GM23338 (cell line): Measurements from ENCODE around the gene ESRRA. TPM values are rescaled to one million over a fixed set of nuclear protein-coding genes. Genes with fewer than 3 reads are reported as not detected.

ENCODE experiments used
- ATAC-seq: fragments of 200-7000 bp; cut with Tn5 transposase; 3 replicates; pipeline ENCODE4 v1.9.1; 2020
- DNase-seq: peaks from one replicate; pipeline ENCODE4 v3.0.0-alpha.2; 2015; ENCODE audit warnings: low spot score
- H2AFZ ChIP-seq: fragments of 200-600 bp; sonication (generic); 2 replicates; pipeline ENCODE4 v1.8.0; 2016; ENCODE audit warnings: antibody characterized with exemption, mild to moderate bottlenecking, moderate library complexity
- H3F3A ChIP-seq: fragments of 200-600 bp; sonication (generic); replicated peaks from 2 replicates; pipeline ENCODE4 v1.8.0; 2017; ENCODE audit warnings: antibody characterized with exemption, mixed run types, low read depth
- H3K27ac ChIP-seq: fragments of 200-600 bp; sonication (generic); 2 replicates; pipeline ENCODE4 v1.6.1; 2016; ENCODE audit warnings: low read depth
- H3K27me3 ChIP-seq: fragments of 200-600 bp; sonication (generic); 2 replicates; pipeline ENCODE4 v1.8.0; 2016; ENCODE audit warnings: mild to moderate bottlenecking, mixed run types, moderate library complexity; ENCODE audit not compliant: insufficient read depth
- H3K36me3 ChIP-seq: fragments of 200-600 bp; sonication (generic); 2 replicates; pipeline ENCODE4 v1.8.0; 2016; ENCODE audit warnings: mild to moderate bottlenecking; ENCODE audit not compliant: insufficient read depth
- H3K4me1 ChIP-seq: fragments of 200-600 bp; sonication (generic); 2 replicates; pipeline ENCODE4 v1.8.0; 2016; ENCODE audit warnings: mild to moderate bottlenecking, moderate library complexity; ENCODE audit not compliant: insufficient read depth
- H3K4me2 ChIP-seq: fragments of 200-600 bp; sonication (generic); 2 replicates; pipeline ENCODE4 v1.7.1; 2017; ENCODE audit warnings: mixed run types
- H3K4me3 ChIP-seq: fragments of 200-600 bp; sonication (generic); 2 replicates; pipeline ENCODE4 v1.6.1; 2016; ENCODE audit warnings: mixed run types
- H3K79me2 ChIP-seq: fragments of 200-600 bp; sonication (generic); replicated peaks from 2 replicates; pipeline ENCODE4 v1.8.0; 2017; ENCODE audit warnings: mild to moderate bottlenecking; ENCODE audit not compliant: insufficient read depth
- H3K9me2 ChIP-seq: fragments of 200-600 bp; sonication (generic); 2 replicates; pipeline ENCODE4 v1.8.0; 2017; ENCODE audit not compliant: insufficient read depth
- H4K20me1 ChIP-seq: fragments of 200-600 bp; sonication (generic); replicated peaks from 2 replicates; pipeline ENCODE4 v1.8.0; 2017; ENCODE audit warnings: mild to moderate bottlenecking; ENCODE audit not compliant: insufficient read depth
- H3K27ac Mint-ChIP-seq: 2 replicates; pipeline ENCODE4 v1.8.0; 2020; ENCODE audit warnings: inconsistent platforms, mild to moderate bottlenecking, moderate library complexity, mixed read lengths
- H3K27me3 Mint-ChIP-seq: 3 replicates; pipeline ENCODE4 v1.8.0; 2022; ENCODE audit warnings: low read depth, mild to moderate bottlenecking, moderate library complexity, mixed read lengths, inconsistent platforms; ENCODE audit not compliant: insufficient read depth, poor library complexity
- H3K36me3 Mint-ChIP-seq: 3 replicates; pipeline ENCODE4 v1.8.0; 2021; ENCODE audit warnings: low read depth, mild to moderate bottlenecking, inconsistent platforms, moderate library complexity, mixed read lengths
- H3K4me1 Mint-ChIP-seq: 3 replicates; pipeline ENCODE4 v1.8.0; 2020; ENCODE audit warnings: mild to moderate bottlenecking, inconsistent platforms, mixed read lengths
- H3K4me3 Mint-ChIP-seq: 3 replicates; pipeline ENCODE4 v1.8.0; 2021; ENCODE audit warnings: moderate library complexity, mild to moderate bottlenecking, inconsistent platforms, mixed read lengths
- H3K9me3 Mint-ChIP-seq: 3 replicates; pipeline ENCODE4 v1.8.0; 2020; ENCODE audit warnings: moderate library complexity, mild to moderate bottlenecking, inconsistent platforms, mixed read lengths
- CREB1 ChIP-seq: fragments of 250-450 bp; sonication (Bioruptor Pico); IDR thresholded peaks from 2 replicates; pipeline ENCODE4 v1.5.0; 2020; ENCODE audit warnings: low read depth, mild to moderate bottlenecking, moderate library complexity
- ETS1 ChIP-seq: IDR thresholded peaks from 2 replicates; pipeline ENCODE4 v1.6.1; 2016; ENCODE audit warnings: antibody characterized with exemption
- EZH2 ChIP-seq: fragments of 200-600 bp; sonication (generic); IDR thresholded peaks from one replicate; pipeline ENCODE4 v1.8.0; 2017; ENCODE audit warnings: antibody characterized with exemption, mild to moderate bottlenecking, low read depth; ENCODE audit not compliant: unreplicated experiment
- EZH2phosphoT487 ChIP-seq: fragments of 200-600 bp; sonication (generic); IDR thresholded peaks from one replicate; pipeline ENCODE4 v1.8.1; 2018; ENCODE audit warnings: antibody characterized with exemption; ENCODE audit not compliant: unreplicated experiment
- JUNB ChIP-seq: IDR thresholded peaks from one replicate; pipeline ENCODE4 v1.6.1; 2016; ENCODE audit warnings: antibody characterized with exemption; ENCODE audit not compliant: unreplicated experiment
- NANOG ChIP-seq: IDR thresholded peaks from 2 replicates; pipeline ENCODE4 v1.6.1; 2016; ENCODE audit warnings: antibody characterized with exemption, borderline replicate concordance
- POLR2AphosphoS5 ChIP-seq: IDR thresholded peaks from 2 replicates; pipeline ENCODE4 v1.6.1; 2016; ENCODE audit warnings: antibody characterized with exemption, low read depth
- REST ChIP-seq: IDR thresholded peaks from one replicate; pipeline ENCODE4 v1.6.1; 2018; ENCODE audit warnings: antibody characterized with exemption; ENCODE audit not compliant: unreplicated experiment
- STAT1 ChIP-seq: IDR thresholded peaks from one replicate; pipeline ENCODE4 v1.6.1; 2016; ENCODE audit warnings: antibody characterized with exemption; ENCODE audit not compliant: unreplicated experiment
- ZNF114 ChIP-seq: fragments of 250-450 bp; sonication (Bioruptor Pico); IDR thresholded peaks from 2 replicates; pipeline ENCODE4 v1.5.0; 2020; ENCODE audit warnings: mild to moderate bottlenecking, moderate library complexity
- ZNF331 ChIP-seq: fragments of 250-450 bp; sonication (Bioruptor Pico); IDR thresholded peaks from 2 replicates; pipeline ENCODE4 v1.5.0; 2020; ENCODE audit warnings: low read depth, mild to moderate bottlenecking, moderate library complexity
- polyA plus RNA-seq: library from polyadenylated mRNA; unstranded; fragments of >200 nt; fragmentation: Nextera tagmentation; extraction: Ambion mirVana; gene quantifications from 2 replicates; pipeline ENCODE4 v1.2.1, GENCODE V29; 2016
- total RNA-seq: library from RNA; depleted of rRNA; stranded (reverse); fragments of >200 nt; shearing (Covaris generic); gene quantifications from 2 replicates; pipeline ENCODE4 v1.2.3, GENCODE V29; 2014
- TF ChIP-seq, protein P1 (sequence below), 2 experiments: fragments of 200-600 bp in 1 of 2; sonication (generic) in 1 of 2; conservative IDR thresholded peaks; 2 replicates each; pipeline versions ENCODE4 v1.5.1 to v1.6.1; 2016 to 2017; ENCODE audit warnings: antibody characterized with exemption in 2 of 2, low read depth in 2 of 2, mild to moderate bottlenecking in 2 of 2, moderate library complexity in 1 of 2
- TF ChIP-seq, protein P2 (sequence below): fragments of 250-450 bp; sonication (Bioruptor Pico); IDR thresholded peaks from 2 replicates; pipeline ENCODE4 v1.5.0; 2020; ENCODE audit warnings: mild to moderate bottlenecking, moderate library complexity

ESRRA gene
- total and polyA plus RNA-seq, 2 experiments from 2014 or later: 13.7 to 55.1 TPM

DNA sequence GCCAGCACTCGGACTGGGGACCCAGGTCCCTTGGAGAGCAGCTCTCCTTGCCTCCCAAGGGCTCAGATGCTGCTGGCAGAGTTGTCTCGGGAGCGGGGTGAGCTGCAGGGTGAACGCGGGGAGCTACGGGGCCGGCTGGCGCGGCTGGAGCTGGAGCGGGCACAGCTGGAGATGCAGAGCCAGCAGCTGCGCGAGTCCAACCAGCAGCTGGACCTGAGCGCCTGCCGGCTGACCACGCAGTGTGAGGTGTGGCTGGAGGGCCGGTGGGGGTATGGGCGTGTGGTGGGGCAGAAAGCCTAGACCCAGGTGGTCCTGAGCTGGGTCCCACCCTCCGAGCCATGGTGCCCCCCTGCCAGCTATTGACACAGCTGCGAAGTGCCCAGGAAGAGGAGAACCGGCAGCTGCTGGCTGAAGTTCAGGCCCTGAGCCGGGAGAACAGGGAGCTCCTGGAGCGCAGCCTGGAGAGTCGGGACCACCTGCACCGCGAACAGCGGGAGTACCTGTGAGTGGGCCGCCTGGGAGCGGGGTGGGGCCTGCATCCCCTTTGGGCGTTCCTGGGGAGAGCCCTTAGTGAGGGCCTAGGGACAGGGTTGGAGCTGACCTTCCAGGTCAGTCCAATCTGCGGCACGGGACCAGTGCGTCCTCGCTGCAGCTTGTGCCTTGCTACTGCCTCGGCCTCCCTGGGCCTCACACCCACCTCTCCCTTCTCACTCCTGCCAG lies 47.8 kb downstream of the ESRRA start:
- 0 out of 2 replicates have a peak, but pooled peaks cover 3% of the 10 kb centered on the region for H3K27me3 ChIP-seq
- Mint-ChIP-seq H3K27me3 (peaks cover 14% of the 10 kb centered on the region), H3K27ac (no peak overlapping the region), H3K9me3 (no peaks in the 10 kb centered on the region), H3K36me3 (no peaks in the 10 kb centered on the region), H3K4me1 (peaks cover 16% of the 10 kb centered on the region), H3K4me3 (no peak overlapping the region)
- no peak overlapping the region for H2AFZ ChIP-seq
- 0 out of 2 replicates have a peak, but pooled peaks cover 6% of the 10 kb centered on the region for H3F3A ChIP-seq
- H3K36me3 ChIP-seq: no peaks in the 10 kb centered on the region
- H4K20me1 ChIP-seq: no peaks in the 10 kb centered on the region
- no peaks in the 10 kb centered on the region for H3K79me2 ChIP-seq
- H3K4me2 ChIP-seq: no peak overlapping the region
- TF ChIP-seq POLR2AphosphoS5 (no peak), ETS1 (no peak), ZNF114 (CRISPR knock-in tag) (no peak), STAT1 (no peak), NANOG (no peak), REST (no peak), JUNB (no peak), CREB1 (no peak), EZH2phosphoT487 (no peak), ZNF331 (CRISPR knock-in tag) (no peak), EZH2 (no peak)
- TF ChIP-seq, protein P1, sequence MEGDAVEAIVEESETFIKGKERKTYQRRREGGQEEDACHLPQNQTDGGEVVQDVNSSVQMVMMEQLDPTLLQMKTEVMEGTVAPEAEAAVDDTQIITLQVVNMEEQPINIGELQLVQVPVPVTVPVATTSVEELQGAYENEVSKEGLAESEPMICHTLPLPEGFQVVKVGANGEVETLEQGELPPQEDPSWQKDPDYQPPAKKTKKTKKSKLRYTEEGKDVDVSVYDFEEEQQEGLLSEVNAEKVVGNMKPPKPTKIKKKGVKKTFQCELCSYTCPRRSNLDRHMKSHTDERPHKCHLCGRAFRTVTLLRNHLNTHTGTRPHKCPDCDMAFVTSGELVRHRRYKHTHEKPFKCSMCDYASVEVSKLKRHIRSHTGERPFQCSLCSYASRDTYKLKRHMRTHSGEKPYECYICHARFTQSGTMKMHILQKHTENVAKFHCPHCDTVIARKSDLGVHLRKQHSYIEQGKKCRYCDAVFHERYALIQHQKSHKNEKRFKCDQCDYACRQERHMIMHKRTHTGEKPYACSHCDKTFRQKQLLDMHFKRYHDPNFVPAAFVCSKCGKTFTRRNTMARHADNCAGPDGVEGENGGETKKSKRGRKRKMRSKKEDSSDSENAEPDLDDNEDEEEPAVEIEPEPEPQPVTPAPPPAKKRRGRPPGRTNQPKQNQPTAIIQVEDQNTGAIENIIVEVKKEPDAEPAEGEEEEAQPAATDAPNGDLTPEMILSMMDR (conservative IDR thresholded peaks at IDR 0.05; ENCODE audit: low read depth in 2 of 2): no peak
- TF ChIP-seq, protein P2, sequence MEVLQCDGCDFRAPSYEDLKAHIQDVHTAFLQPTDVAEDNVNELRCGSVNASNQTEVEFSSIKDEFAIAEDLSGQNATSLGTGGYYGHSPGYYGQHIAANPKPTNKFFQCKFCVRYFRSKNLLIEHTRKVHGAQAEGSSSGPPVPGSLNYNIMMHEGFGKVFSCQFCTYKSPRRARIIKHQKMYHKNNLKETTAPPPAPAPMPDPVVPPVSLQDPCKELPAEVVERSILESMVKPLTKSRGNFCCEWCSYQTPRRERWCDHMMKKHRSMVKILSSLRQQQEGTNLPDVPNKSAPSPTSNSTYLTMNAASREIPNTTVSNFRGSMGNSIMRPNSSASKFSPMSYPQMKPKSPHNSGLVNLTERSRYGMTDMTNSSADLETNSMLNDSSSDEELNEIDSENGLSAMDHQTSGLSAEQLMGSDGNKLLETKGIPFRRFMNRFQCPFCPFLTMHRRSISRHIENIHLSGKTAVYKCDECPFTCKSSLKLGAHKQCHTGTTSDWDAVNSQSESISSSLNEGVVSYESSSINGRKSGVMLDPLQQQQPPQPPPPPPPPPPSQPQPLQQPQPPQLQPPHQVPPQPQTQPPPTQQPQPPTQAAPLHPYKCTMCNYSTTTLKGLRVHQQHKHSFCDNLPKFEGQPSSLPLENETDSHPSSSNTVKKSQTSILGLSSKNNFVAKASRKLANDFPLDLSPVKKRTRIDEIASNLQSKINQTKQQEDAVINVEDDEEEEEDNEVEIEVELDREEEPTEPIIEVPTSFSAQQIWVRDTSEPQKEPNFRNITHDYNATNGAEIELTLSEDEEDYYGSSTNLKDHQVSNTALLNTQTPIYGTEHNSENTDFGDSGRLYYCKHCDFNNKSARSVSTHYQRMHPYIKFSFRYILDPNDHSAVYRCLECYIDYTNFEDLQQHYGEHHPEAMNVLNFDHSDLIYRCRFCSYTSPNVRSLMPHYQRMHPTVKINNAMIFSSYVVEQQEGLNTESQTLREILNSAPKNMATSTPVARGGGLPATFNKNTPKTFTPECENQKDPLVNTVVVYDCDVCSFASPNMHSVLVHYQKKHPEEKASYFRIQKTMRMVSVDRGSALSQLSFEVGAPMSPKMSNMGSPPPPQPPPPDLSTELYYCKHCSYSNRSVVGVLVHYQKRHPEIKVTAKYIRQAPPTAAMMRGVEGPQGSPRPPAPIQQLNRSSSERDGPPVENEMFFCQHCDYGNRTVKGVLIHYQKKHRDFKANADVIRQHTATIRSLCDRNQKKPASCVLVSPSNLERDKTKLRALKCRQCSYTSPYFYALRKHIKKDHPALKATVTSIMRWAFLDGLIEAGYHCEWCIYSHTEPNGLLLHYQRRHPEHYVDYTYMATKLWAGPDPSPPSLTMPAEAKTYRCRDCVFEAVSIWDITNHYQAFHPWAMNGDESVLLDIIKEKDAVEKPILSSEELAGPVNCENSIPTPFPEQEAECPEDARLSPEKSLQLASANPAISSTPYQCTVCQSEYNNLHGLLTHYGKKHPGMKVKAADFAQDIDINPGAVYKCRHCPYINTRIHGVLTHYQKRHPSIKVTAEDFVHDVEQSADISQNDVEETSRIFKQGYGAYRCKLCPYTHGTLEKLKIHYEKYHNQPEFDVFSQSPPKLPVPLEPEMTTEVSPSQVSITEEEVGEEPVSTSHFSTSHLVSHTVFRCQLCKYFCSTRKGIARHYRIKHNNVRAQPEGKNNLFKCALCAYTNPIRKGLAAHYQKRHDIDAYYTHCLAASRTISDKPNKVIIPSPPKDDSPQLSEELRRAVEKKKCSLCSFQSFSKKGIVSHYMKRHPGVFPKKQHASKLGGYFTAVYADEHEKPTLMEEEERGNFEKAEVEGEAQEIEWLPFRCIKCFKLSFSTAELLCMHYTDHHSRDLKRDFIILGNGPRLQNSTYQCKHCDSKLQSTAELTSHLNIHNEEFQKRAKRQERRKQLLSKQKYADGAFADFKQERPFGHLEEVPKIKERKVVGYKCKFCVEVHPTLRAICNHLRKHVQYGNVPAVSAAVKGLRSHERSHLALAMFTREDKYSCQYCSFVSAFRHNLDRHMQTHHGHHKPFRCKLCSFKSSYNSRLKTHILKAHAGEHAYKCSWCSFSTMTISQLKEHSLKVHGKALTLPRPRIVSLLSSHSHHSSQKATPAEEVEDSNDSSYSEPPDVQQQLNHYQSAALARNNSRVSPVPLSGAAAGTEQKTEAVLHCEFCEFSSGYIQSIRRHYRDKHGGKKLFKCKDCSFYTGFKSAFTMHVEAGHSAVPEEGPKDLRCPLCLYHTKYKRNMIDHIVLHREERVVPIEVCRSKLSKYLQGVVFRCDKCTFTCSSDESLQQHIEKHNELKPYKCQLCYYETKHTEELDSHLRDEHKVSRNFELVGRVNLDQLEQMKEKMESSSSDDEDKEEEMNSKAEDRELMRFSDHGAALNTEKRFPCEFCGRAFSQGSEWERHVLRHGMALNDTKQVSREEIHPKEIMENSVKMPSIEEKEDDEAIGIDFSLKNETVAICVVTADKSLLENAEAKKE (CRISPR knock-in tag): no peak
- no peak overlapping the region for H3K4me3 ChIP-seq
- H3K27ac ChIP-seq: no peak overlapping the region
- no peaks in the 10 kb centered on the region for H3K9me2 ChIP-seq
- H3K4me1 ChIP-seq: peaks cover 7% of the 10 kb centered on the region; the same call in 1 of the 2 replicates
- DNase-seq (no peak), ATAC-seq (no peak)
